HUES48 (cell line): ENCODE results near the gene TRIM27.
A peak's percentile ranks its signal among the peaks of the same experiment; 100 is the strongest.
"Not testable (repeated sequence)": the region's sequence is repeated elsewhere in the genome, so short reads cannot be mapped to it uniquely, and the experiment has no call there.

Source experiments
- H3K27ac ChIP-seq: one replicate; pipeline ENCODE4 v1.7.0; 2013; ENCODE audit warnings: low read depth, low read length, inconsistent platforms
- H3K27me3 ChIP-seq: 2 replicates; pipeline ENCODE4 v1.6.1; 2013; ENCODE audit warnings: mild to moderate bottlenecking, low read length; ENCODE audit not compliant: control insufficient read depth, insufficient read depth
- H3K36me3 ChIP-seq: 2 replicates; pipeline ENCODE4 v1.6.1; 2013; ENCODE audit warnings: low read length; ENCODE audit not compliant: control insufficient read depth, insufficient read depth
- H3K4me1 ChIP-seq: 2 replicates; pipeline ENCODE4 v1.6.1; 2013; ENCODE audit warnings: mild to moderate bottlenecking, low read length; ENCODE audit not compliant: control insufficient read depth, insufficient read depth
- H3K4me3 ChIP-seq: 2 replicates; pipeline ENCODE4 v1.5.1; 2013; ENCODE audit warnings: mild to moderate bottlenecking, low read depth, low read length
- H3K9ac ChIP-seq: 2 replicates; pipeline ENCODE4 v1.6.1; 2013; ENCODE audit warnings: mild to moderate bottlenecking, low read depth, low read length, moderate library complexity
- H3K9me3 ChIP-seq: 2 replicates; pipeline ENCODE4 v1.6.1; 2013; ENCODE audit warnings: low read length; ENCODE audit not compliant: control insufficient read depth, insufficient read depth

Gene TRIM27

GRCh38 chr6:28941684-28942448 lies 18.1 kb upstream of the TRIM27 start:
- Histone ChIP-seq H3K27me3 (no peaks in the 10 kb centered on the region), H3K27ac (no peak overlapping the region), H3K36me3 (no peaks in the 10 kb centered on the region), H3K4me1 (peaks cover 7% of the 10 kb centered on the region; the same call in 1 of the 2 replicates), H3K4me3 (peak overlapping the region; percentile 90), H3K9me3 (no peaks in the 10 kb centered on the region), H3K9ac (no peak overlapping the region)

- Histone ChIP-seq H3K9ac (peak overlapping the region; percentile 61), H3K27ac (peak overlapping the region; percentile 87), H3K9me3 (no peaks in the 10 kb centered on the region), H3K4me1 (peaks cover 7% of the 10 kb centered on the region; the same call in 1 of the 2 replicates), H3K4me3 (peak overlapping the region; percentile 90), H3K36me3 (no peaks in the 10 kb centered on the region), H3K27me3 (no peaks in the 10 kb centered on the region)
These were observed 17.3 kb upstream of the TRIM27 start for GRCh38 chr6:28940858-28941683.

- no peaks in the 10 kb centered on the region for H3K36me3 ChIP-seq
These were observed 16.6 kb upstream of the TRIM27 start for GRCh38 chr6:28940294-28940857.

GRCh38 chr6:28933069-28933468 lies 9.3 kb upstream of the TRIM27 start:
- Histone ChIP-seq H3K4me1 (no peaks in the 10 kb centered on the region), H3K9ac (no peak overlapping the region), H3K36me3 (no peaks in the 10 kb centered on the region), H3K4me3 (no peak overlapping the region), H3K27ac (no peak overlapping the region), H3K27me3 (no peaks in the 10 kb centered on the region), H3K9me3 (no peaks in the 10 kb centered on the region)

More at GRCh38 chr6:28940294-28940857, 16.6 kb upstream of the TRIM27 start:
- Histone ChIP-seq H3K27ac (peak overlapping the region; percentile 87), H3K4me1 (peaks cover 7% of the 10 kb centered on the region; the same call in 1 of the 2 replicates), H3K9ac (peak overlapping the region; percentile 61), H3K27me3 (no peaks in the 10 kb centered on the region), H3K4me3 (peak overlapping the region; percentile 90), H3K9me3 (no peaks in the 10 kb centered on the region)

- no peaks in the 10 kb centered on the region for H3K36me3 ChIP-seq
- no peak overlapping the region for H3K9ac ChIP-seq
- H3K4me3 ChIP-seq, result no peak overlapping the region
- no peaks in the 10 kb centered on the region for H3K4me1 ChIP-seq
- H3K27me3 ChIP-seq, result no peaks in the 10 kb centered on the region
- H3K27ac ChIP-seq, result no peak overlapping the region
- H3K9me3 ChIP-seq, result no peaks in the 10 kb centered on the region
These were observed 6.3 kb upstream of the TRIM27 start for GRCh38 chr6:28929887-28930620.

GRCh38 chr6:28929339-28929738 lies 5.6 kb upstream of the TRIM27 start:
- not testable (repeated sequence) for H3K4me1 ChIP-seq

GRCh38 chr6:28927846-28928245 lies 4.1 kb upstream of the TRIM27 start:
- H3K9me3 ChIP-seq, result no peaks in the 10 kb centered on the region
- no peak overlapping the region for H3K9ac ChIP-seq
- H3K4me3 ChIP-seq, result no peak overlapping the region
- H3K27ac ChIP-seq, result no peak overlapping the region
- H3K27me3 ChIP-seq, result no peaks in the 10 kb centered on the region
- no peaks in the 10 kb centered on the region for H3K36me3 ChIP-seq
- H3K4me1 ChIP-seq, result no peaks in the 10 kb centered on the region

More at GRCh38 chr6:28929339-28929738, 5.6 kb upstream of the TRIM27 start:
- H3K9me3 ChIP-seq, H3K27ac ChIP-seq, H3K36me3 ChIP-seq, H3K9ac ChIP-seq, H3K4me3 ChIP-seq, H3K27me3 ChIP-seq: not testable (repeated sequence)

- Histone ChIP-seq H3K9ac (peak overlapping the region; percentile 98), H3K4me1 (peaks cover 12% of the 10 kb centered on the region), H3K27ac (peak overlapping the region; percentile 89), H3K36me3 (peaks cover 45% of the 10 kb centered on the region), H3K9me3 (no peaks in the 10 kb centered on the region), H3K4me3 (peak overlapping the region; percentile 94), H3K27me3 (no peaks in the 10 kb centered on the region)
These were observed 916 bp downstream of the TRIM27 start for GRCh38 chr6:28922821-28923317.

- peak overlapping the region; percentile 89 for H3K27ac ChIP-seq
- peaks cover 12% of the 10 kb centered on the region for H3K4me1 ChIP-seq
- H3K9me3 ChIP-seq, result no peaks in the 10 kb centered on the region
- no peaks in the 10 kb centered on the region for H3K27me3 ChIP-seq
- peak overlapping the region; percentile 94 for H3K4me3 ChIP-seq
- H3K36me3 ChIP-seq, result peaks cover 52% of the 10 kb centered on the region
- peak overlapping the region; percentile 98 for H3K9ac ChIP-seq
These were observed 1.6 kb downstream of the TRIM27 start for GRCh38 chr6:28922004-28922820.

- H3K36me3 ChIP-seq, result peaks cover 70% of the 10 kb centered on the region
- no peaks in the 10 kb centered on the region for H3K27me3 ChIP-seq
- no peak overlapping the region for H3K9ac ChIP-seq
- H3K4me3 ChIP-seq, result no peak overlapping the region
- no peaks in the 10 kb centered on the region for H3K9me3 ChIP-seq
- H3K27ac ChIP-seq, result no peak overlapping the region
- peaks cover 12% of the 10 kb centered on the region for H3K4me1 ChIP-seq
These were observed 3.5 kb downstream of the TRIM27 start for GRCh38 chr6:28920281-28920680.
